NCI-H524 (cell line): ENCODE results near the gene SCFD2.
A peak's percentile ranks its signal among the peaks of the same experiment; 100 is the strongest.
"Not testable (repeated sequence)": the region's sequence is repeated elsewhere in the genome, so short reads cannot be mapped to it uniquely, and the experiment has no call there.

Experiments used
- DNase-seq, 2 experiments: peaks; one replicate each; lab custom pipeline; 2025; lab: John Stamatoyannopoulos, UW

The SCFD2 gene

GRCh38 chr4:53189011-53189410 lies 176.8 kb downstream of the SCFD2 start:
- DNase-seq, result no peak

- no peak for DNase-seq
Measured at GRCh38 chr4:53186714-53187358, 179.0 kb downstream of the SCFD2 start.

GRCh38 chr4:53185869-53186585 lies 179.8 kb downstream of the SCFD2 start:
- DNase-seq, result no peak

- DNase-seq, result no peak
Measured at GRCh38 chr4:53183754-53184153, 182.1 kb downstream of the SCFD2 start.

GRCh38 chr4:53177751-53178150 lies 188.1 kb downstream of the SCFD2 start:
- not testable (repeated sequence) for DNase-seq

GRCh38 chr4:53175640-53176039 lies 190.2 kb downstream of the SCFD2 start:
- DNase-seq, result no peak

GRCh38 chr4:53174823-53175222 lies 191.0 kb downstream of the SCFD2 start:
- no peak for DNase-seq

GRCh38 chr4:53173576-53173975 lies 192.3 kb downstream of the SCFD2 start:
- DNase-seq, result no peak

GRCh38 chr4:53171797-53172196 lies 194.1 kb downstream of the SCFD2 start:
- no peak for DNase-seq

GRCh38 chr4:53169695-53170617 lies 195.9 kb downstream of the SCFD2 start:
- no peak for DNase-seq

- DNase-seq, result no peak
Measured at GRCh38 chr4:53168228-53168627, 197.6 kb downstream of the SCFD2 start.

- no peak for DNase-seq
Measured at GRCh38 chr4:53162969-53163368, 202.9 kb downstream of the SCFD2 start.

- DNase-seq, result no peak
Measured at GRCh38 chr4:53161787-53162433, 204.0 kb downstream of the SCFD2 start.

- no peak for DNase-seq
Measured at GRCh38 chr4:53161051-53161786, 204.6 kb downstream of the SCFD2 start.

GRCh38 chr4:53156896-53157295 lies 209.0 kb downstream of the SCFD2 start:
- DNase-seq, result no peak

- no peak for DNase-seq
Measured at GRCh38 chr4:53152467-53152866, 213.4 kb downstream of the SCFD2 start.

- no peak for DNase-seq
Measured at GRCh38 chr4:53151489-53151788, 214.4 kb downstream of the SCFD2 start.

- DNase-seq, result peak in 1 of 2 experiments; percentile 34
Measured at GRCh38 chr4:53150631-53151488, 215.0 kb downstream of the SCFD2 start.

- DNase-seq, result no peak
Measured at GRCh38 chr4:53147711-53148110, 218.2 kb downstream of the SCFD2 start.

GRCh38 chr4:53147197-53147596 lies 218.7 kb downstream of the SCFD2 start:
- DNase-seq, result no peak

- no peak for DNase-seq
Measured at GRCh38 chr4:53141308-53141707, 224.6 kb downstream of the SCFD2 start.
